ENCODE results near the gene BRI3BP.

DNA sequence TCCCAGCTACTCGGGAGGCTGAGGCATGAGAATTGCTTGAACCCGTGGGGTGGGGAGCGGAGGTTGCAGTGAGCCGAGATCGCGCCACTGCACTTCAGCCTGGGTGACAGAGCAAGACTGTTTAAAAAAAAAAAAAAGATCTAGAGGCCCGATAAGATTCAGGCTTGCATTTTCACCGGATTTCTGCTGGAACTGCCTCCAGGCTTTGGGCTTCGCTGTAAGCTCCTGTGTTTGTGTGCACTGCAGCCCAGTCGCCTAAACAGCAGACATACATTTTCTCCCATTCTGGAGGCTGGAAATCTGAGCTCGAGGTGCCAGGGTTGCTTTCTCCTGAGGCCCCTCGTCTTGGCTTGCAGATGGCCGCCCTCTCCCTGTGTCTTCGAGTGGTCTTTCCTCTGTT, 12.2 kb downstream of the BRI3BP start:
- TF ChIP-seq, protein P1, sequence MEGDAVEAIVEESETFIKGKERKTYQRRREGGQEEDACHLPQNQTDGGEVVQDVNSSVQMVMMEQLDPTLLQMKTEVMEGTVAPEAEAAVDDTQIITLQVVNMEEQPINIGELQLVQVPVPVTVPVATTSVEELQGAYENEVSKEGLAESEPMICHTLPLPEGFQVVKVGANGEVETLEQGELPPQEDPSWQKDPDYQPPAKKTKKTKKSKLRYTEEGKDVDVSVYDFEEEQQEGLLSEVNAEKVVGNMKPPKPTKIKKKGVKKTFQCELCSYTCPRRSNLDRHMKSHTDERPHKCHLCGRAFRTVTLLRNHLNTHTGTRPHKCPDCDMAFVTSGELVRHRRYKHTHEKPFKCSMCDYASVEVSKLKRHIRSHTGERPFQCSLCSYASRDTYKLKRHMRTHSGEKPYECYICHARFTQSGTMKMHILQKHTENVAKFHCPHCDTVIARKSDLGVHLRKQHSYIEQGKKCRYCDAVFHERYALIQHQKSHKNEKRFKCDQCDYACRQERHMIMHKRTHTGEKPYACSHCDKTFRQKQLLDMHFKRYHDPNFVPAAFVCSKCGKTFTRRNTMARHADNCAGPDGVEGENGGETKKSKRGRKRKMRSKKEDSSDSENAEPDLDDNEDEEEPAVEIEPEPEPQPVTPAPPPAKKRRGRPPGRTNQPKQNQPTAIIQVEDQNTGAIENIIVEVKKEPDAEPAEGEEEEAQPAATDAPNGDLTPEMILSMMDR (conservative IDR thresholded peaks at IDR 0.05) = no peak
- TF ChIP-seq ZFX (IDR thresholded peaks at IDR 0.05) = no peak
